Measurements from ENCODE around the gene PRIMPOL. TPM values are rescaled to one million over a fixed set of nuclear protein-coding genes. Genes with fewer than 3 reads are reported as not detected.
A peak's percentile ranks its signal among the peaks of the same experiment; 100 is the strongest.
"Not testable (repeated sequence)": the region's sequence is repeated elsewhere in the genome, so short reads cannot be mapped to it uniquely, and the experiment has no call there.

The PRIMPOL gene
- total RNA-seq, 1 donor from 2014 or later, result 12.5 TPM

GRCh38 chr4:184657144-184657543, 7.6 kb downstream of the PRIMPOL start:
- intact Hi-C loops (cut with DNase I), result no loop called here
- peaks cover 0 to 3% of the 10 kb centered on the region in 2 donors for H3K4me1 ChIP-seq
- no peak overlapping the region for H3K4me3 ChIP-seq
- H3K9me3 ChIP-seq, result no peaks in the 10 kb centered on the region
- no peak for DNase-seq (ENCODE audit: low spot score in 2 of 2)
- TF ChIP-seq CTCF (IDR thresholded peaks at IDR 0.05), result no peak
- H3K36me3 ChIP-seq, result peaks cover 5 to 20% of the 10 kb centered on the region in 2 donors
- no peak overlapping the region for H3K27ac ChIP-seq
- no peaks in the 10 kb centered on the region for H3K27me3 ChIP-seq

- DNase-seq (ENCODE audit: low spot score in 2 of 2); H3K9me3 ChIP-seq; H3K4me1 ChIP-seq; intact Hi-C loops (cut with DNase I); H3K27me3 ChIP-seq; H3K27ac ChIP-seq; H3K4me3 ChIP-seq: not testable (repeated sequence)
- peaks cover 5 to 20% of the 10 kb centered on the region in 2 donors for H3K36me3 ChIP-seq
These were observed 8.3 kb downstream of the PRIMPOL start for GRCh38 chr4:184657820-184658219.

GRCh38 chr4:184660978-184661377, 11.4 kb downstream of the PRIMPOL start:
- peaks cover 10 to 20% of the 10 kb centered on the region in 2 donors for H3K36me3 ChIP-seq
- DNase-seq (ENCODE audit: low spot score in 2 of 2), result no peak
- H3K4me1 ChIP-seq, result peaks cover 0 to 6% of the 10 kb centered on the region in 2 donors
- no peaks in the 10 kb centered on the region for H3K27me3 ChIP-seq
- H3K27ac ChIP-seq, result no peak overlapping the region
- H3K9me3 ChIP-seq, result no peaks in the 10 kb centered on the region
- intact Hi-C loops (cut with DNase I), result no loop called here
- no peak overlapping the region for H3K4me3 ChIP-seq
- no peak for TF ChIP-seq CTCF (IDR thresholded peaks at IDR 0.05)

GRCh38 chr4:184662236-184662635, 12.7 kb downstream of the PRIMPOL start:
- Histone ChIP-seq H3K4me3 (no peak overlapping the region), H3K4me1 (peaks cover 0 to 6% of the 10 kb centered on the region in 2 donors), H3K27ac (peak overlapping the region; percentile 30 to 37), H3K9me3 (no peaks in the 10 kb centered on the region), H3K36me3 (peaks cover 12 to 30% of the 10 kb centered on the region in 2 donors), H3K27me3 (no peaks in the 10 kb centered on the region)
- no peak for TF ChIP-seq CTCF (IDR thresholded peaks at IDR 0.05)
- DNase-seq (ENCODE audit: low spot score in 2 of 2), result no peak
- intact Hi-C loops (cut with DNase I), result no loop called here

GRCh38 chr4:184664445-184665210, 15.1 kb downstream of the PRIMPOL start:
- no peaks in the 10 kb centered on the region for H3K27me3 ChIP-seq
- H3K9me3 ChIP-seq, result no peaks in the 10 kb centered on the region
- H3K36me3 ChIP-seq, result peaks cover 16 to 51% of the 10 kb centered on the region in 2 donors
- H3K4me1 ChIP-seq, result peaks cover 0 to 6% of the 10 kb centered on the region in 2 donors
- TF ChIP-seq CTCF (IDR thresholded peaks at IDR 0.05), result no peak
- intact Hi-C loops (cut with DNase I), result no loop called here
- no peak overlapping the region for H3K4me3 ChIP-seq
- no peak for DNase-seq (ENCODE audit: low spot score in 2 of 2)
- H3K27ac ChIP-seq, result no peak overlapping the region

GRCh38 chr4:184666670-184667069, 17.1 kb downstream of the PRIMPOL start:
- Histone ChIP-seq H3K27ac (no peak overlapping the region), H3K27me3 (no peaks in the 10 kb centered on the region), H3K9me3 (no peaks in the 10 kb centered on the region), H3K4me3 (no peak overlapping the region), H3K36me3 (peaks cover 11 to 41% of the 10 kb centered on the region in 2 donors), H3K4me1 (peaks cover 0 to 6% of the 10 kb centered on the region in 2 donors)
- DNase-seq (ENCODE audit: low spot score in 2 of 2), result no peak
- TF ChIP-seq CTCF (IDR thresholded peaks at IDR 0.05), result no peak
- intact Hi-C loops (cut with DNase I), result no loop called here

Measured in ascending aorta (tissue), 2 donors.